HepG2 (cell line): Measurements from ENCODE around the gene ARPC1B. TPM values are rescaled to one million over a fixed set of nuclear protein-coding genes. Genes with fewer than 3 reads are reported as not detected.

Experiments used
- AGO1 ChIP-seq: fragments of 200-400 bp; formaldehyde crosslinking; IDR thresholded peaks from 2 replicates; pipeline ENCODE4 v1.6.1; 2017; ENCODE audit warnings: mild to moderate bottlenecking, low read depth, low read length, moderate library complexity; ENCODE audit not compliant: poor library complexity, severe bottlenecking
- DPF2 ChIP-seq: sonication (generic); formaldehyde crosslinking; IDR thresholded peaks from 2 replicates; pipeline ENCODE4 v1.4.0; 2020; ENCODE audit warnings: mild to moderate bottlenecking, low read depth, missing genetic modification reagents, borderline replicate concordance
- E2F5 ChIP-seq: sonication (generic); formaldehyde crosslinking; conservative IDR thresholded peaks from 2 replicates; pipeline ENCODE4 v1.4.0; 2020; ENCODE audit warnings: missing genetic modification reagents
- KDM2A ChIP-seq: sonication (generic); formaldehyde crosslinking; IDR thresholded peaks from 2 replicates; pipeline ENCODE4 v1.4.0; 2020; ENCODE audit warnings: low read depth, missing genetic modification reagents, borderline replicate concordance
- KDM4B ChIP-seq: sonication (generic); formaldehyde crosslinking; IDR thresholded peaks from 2 replicates; pipeline ENCODE4 v1.4.0; 2020; ENCODE audit warnings: missing genetic modification reagents
- KMT2B ChIP-seq: IDR thresholded peaks from 2 replicates; pipeline ENCODE4 v1.6.1; 2016; ENCODE audit warnings: missing genetic modification reagents, missing compliant biosample characterization
- NFE2L1 ChIP-seq: sonication (generic); formaldehyde crosslinking; IDR thresholded peaks from 2 replicates; pipeline ENCODE4 v1.4.0; 2020; ENCODE audit warnings: missing genetic modification reagents, mild to moderate bottlenecking, borderline replicate concordance
- PAWR ChIP-seq: sonication (generic); formaldehyde crosslinking; IDR thresholded peaks from 2 replicates; pipeline ENCODE4 v1.4.0; 2020; ENCODE audit warnings: missing genetic modification reagents, mild to moderate bottlenecking, borderline replicate concordance
- RXRB ChIP-seq: IDR thresholded peaks from 2 replicates; pipeline ENCODE4 v1.6.1; 2016; ENCODE audit warnings: borderline replicate concordance, missing genetic modification reagents, missing compliant biosample characterization
- SAP130 ChIP-seq: IDR thresholded peaks from 2 replicates; pipeline ENCODE4 v1.6.1; 2016; ENCODE audit warnings: low read depth
- SMAD1 ChIP-seq: sonication (generic); formaldehyde crosslinking; IDR thresholded peaks from 2 replicates; pipeline ENCODE4 v1.4.0; 2020; ENCODE audit warnings: missing genetic modification reagents, low read depth, mild to moderate bottlenecking, borderline replicate concordance
- SOX5 ChIP-seq: IDR thresholded peaks from 2 replicates; pipeline ENCODE4 v1.6.1; 2016; ENCODE audit warnings: borderline replicate concordance
- SP5 ChIP-seq: IDR thresholded peaks from 2 replicates; pipeline ENCODE4 v1.6.1; 2016; ENCODE audit warnings: low read depth, borderline replicate concordance
- TBX2 ChIP-seq: sonication (generic); formaldehyde crosslinking; IDR thresholded peaks from 2 replicates; pipeline ENCODE4 v1.5.0; 2020; ENCODE audit warnings: missing genetic modification reagents, mild to moderate bottlenecking, borderline replicate concordance
- YY1 ChIP-seq: IDR thresholded peaks from 2 replicates; pipeline ENCODE4 v1.6.1; 2011; ENCODE audit warnings: low read length, low read depth, moderate library complexity, mild to moderate bottlenecking; ENCODE audit not compliant: insufficient read depth, insufficient replicate concordance
- ZNF121 ChIP-seq: sonication (generic); formaldehyde crosslinking; IDR thresholded peaks from 2 replicates; pipeline ENCODE4 v1.5.0; 2020; ENCODE audit warnings: mild to moderate bottlenecking, missing genetic modification reagents
- ZNF382 ChIP-seq: sonication (generic); formaldehyde crosslinking; IDR thresholded peaks from 2 replicates; pipeline ENCODE4 v1.5.0; 2020; ENCODE audit warnings: missing genetic modification reagents, mild to moderate bottlenecking, borderline replicate concordance
- ZNF430 ChIP-seq: sonication (generic); formaldehyde crosslinking; IDR thresholded peaks from 2 replicates; pipeline ENCODE4 v1.9.0; 2021; ENCODE audit warnings: mild to moderate bottlenecking, missing genetic modification reagents
- ZNF512B ChIP-seq: sonication (generic); formaldehyde crosslinking; IDR thresholded peaks from 2 replicates; pipeline ENCODE4 v1.5.1; 2020; ENCODE audit warnings: missing genetic modification reagents, mild to moderate bottlenecking, borderline replicate concordance
- ZNF598 ChIP-seq: sonication (generic); formaldehyde crosslinking; IDR thresholded peaks from 2 replicates; pipeline ENCODE4 v1.5.1; 2020; ENCODE audit warnings: mild to moderate bottlenecking, missing genetic modification reagents, borderline replicate concordance
- ZSCAN9 ChIP-seq: IDR thresholded peaks from 2 replicates; pipeline ENCODE4 v1.6.1; 2016; ENCODE audit warnings: borderline replicate concordance
- polyA plus RNA-seq, 8 experiments: library from polyadenylated mRNA; depleted of rRNA in 3 of 8; stranded (reverse) in 7 of 8; unstranded in 1 of 8; fragments of >200 nt; fragmentation: Illumina TruSeq in 4 of 8; extraction: Trizol in 4 of 8; gene quantifications; 2 replicates each; pipeline versions ENCODE4 v1.2.1 to v1.2.3, GENCODE V29; 2011 to 2016; ENCODE audit warnings: low read depth in 4 of 8, missing spikeins in 1 of 8, mixed read lengths in 1 of 8; ENCODE audit not compliant: insufficient read depth in 1 of 8
- total RNA-seq, 5 experiments: library from RNA; depleted of rRNA; stranded (reverse); fragments of >200 nt; fragmentation: Illumina TruSeq; extraction: Trizol; gene quantifications; 2 replicates each; pipeline ENCODE4 v1.2.3, GENCODE V29; 2016; ENCODE audit warnings: low read depth in 1 of 5
- TF ChIP-seq, protein P1 (sequence below): sonication (generic); formaldehyde crosslinking; IDR thresholded peaks from 2 replicates; pipeline ENCODE4 v1.5.1; 2020; ENCODE audit warnings: missing genetic modification reagents, mild to moderate bottlenecking, borderline replicate concordance

The ARPC1B gene
- total and polyA plus RNA-seq, 2 of the 13 experiments (the other 11 are each of a cell fraction or from before 2014, with no cell fraction given) = 72.9 to 89.1 TPM

- TF ChIP-seq E2F5 (CRISPR knock-in tag) (peak; percentile 79), SMAD1 (peak; percentile 64; the same call in 1 of the 2 replicates), ZNF121 (CRISPR knock-in tag) (0 out of 2 replicates have a peak, but pooled peaks have one; percentile 15), YY1 (peak; percentile 92), ZNF512B (CRISPR knock-in tag) (no peak), SAP130 (CRISPR knock-in tag) (peak; percentile 93), KDM4B (CRISPR knock-in tag) (0 out of 2 replicates have a peak, but pooled peaks have one; percentile 81), SOX5 (CRISPR knock-in tag) (peak; percentile 45; the same call in 1 of the 2 replicates), SP5 (CRISPR knock-in tag) (peak; percentile 45; the same call in 1 of the 2 replicates), PAWR (no peak), RXRB (peak; percentile 65), ZNF382 (no peak), ZNF598 (no peak), NFE2L1 (0 out of 2 replicates have a peak, but pooled peaks have one; percentile 67), AGO1 (peak; percentile 83), ZNF430 (CRISPR knock-in tag) (0 out of 2 replicates have a peak, but pooled peaks have one; percentile 27), TBX2 (CRISPR knock-in tag) (peak; percentile 87), ZSCAN9 (CRISPR knock-in tag) (peak; percentile 81; the same call in 1 of the 2 replicates), DPF2 (no peak), KDM2A (CRISPR knock-in tag) (peak; percentile 88), KMT2B (peak; percentile 94)
- TF ChIP-seq, protein P1, sequence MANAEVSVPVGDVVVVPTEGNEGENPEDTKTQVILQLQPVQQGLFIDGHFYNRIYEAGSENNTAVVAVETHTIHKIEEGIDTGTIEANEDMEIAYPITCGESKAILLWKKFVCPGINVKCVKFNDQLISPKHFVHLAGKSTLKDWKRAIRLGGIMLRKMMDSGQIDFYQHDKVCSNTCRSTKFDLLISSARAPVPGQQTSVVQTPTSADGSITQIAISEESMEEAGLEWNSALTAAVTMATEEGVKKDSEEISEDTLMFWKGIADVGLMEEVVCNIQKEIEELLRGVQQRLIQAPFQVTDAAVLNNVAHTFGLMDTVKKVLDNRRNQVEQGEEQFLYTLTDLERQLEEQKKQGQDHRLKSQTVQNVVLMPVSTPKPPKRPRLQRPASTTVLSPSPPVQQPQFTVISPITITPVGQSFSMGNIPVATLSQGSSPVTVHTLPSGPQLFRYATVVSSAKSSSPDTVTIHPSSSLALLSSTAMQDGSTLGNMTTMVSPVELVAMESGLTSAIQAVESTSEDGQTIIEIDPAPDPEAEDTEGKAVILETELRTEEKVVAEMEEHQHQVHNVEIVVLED = peak; percentile 95
Observed at GRCh38 chr7:99438573-99439480, 64.3 kb downstream of the ARPC1B start, which contains the start of the genes CPSF4 and PTCD1 (continued).
